ENCODE data around the gene MUC13.

MUC13 gene

GRCh38 chr3:124856677-124857076 is 77.9 kb downstream of the MUC13 start:
- Histone ChIP-seq H3K23ac (ENCODE audit: low read depth, low read length, poor library complexity) (no peak overlapping the region), H3K14ac (ENCODE audit: low read length) (no peak overlapping the region), H3K4ac (ENCODE audit: low read length) (no peak overlapping the region), H2BK12ac (ENCODE audit: low read length) (no peak overlapping the region), H3K9me3 (replicated peaks in 1 of 2; ENCODE audit: control insufficient read depth in 2 of 2, insufficient read depth in 1 of 2, low read depth in 1 of 2, low read length in 2 of 2) (no peaks in the 10 kb centered on the region), H2AK5ac (ENCODE audit: low read depth, low read length) (no peak overlapping the region), H3K4me2 (ENCODE audit: insufficient read depth, low read length, poor library complexity, severe bottlenecking) (no peak overlapping the region), H3K27me3 (ENCODE audit: control insufficient read depth in 3 of 3, insufficient read depth in 3 of 3, low read depth in 1 of 3, low read length in 3 of 3) (no peaks in the 10 kb centered on the region), H3K36me3 (replicated peaks in 1 of 2; ENCODE audit: control insufficient read depth in 2 of 2, insufficient read depth in 2 of 2, low read length in 2 of 2) (peaks cover 0 to 2% of the 10 kb centered on the region in 2 donors), H2BK5ac (ENCODE audit: low read length) (no peak overlapping the region), H2BK15ac (ENCODE audit: low read length) (no peak overlapping the region), H3K27ac (replicated peaks; ENCODE audit: low read length) (no peak overlapping the region), H3K18ac (ENCODE audit: low read length) (no peak overlapping the region), H3K4me1 (ENCODE audit: control insufficient read depth in 2 of 2, insufficient read depth in 1 of 2, low read depth in 1 of 2, low read length in 2 of 2) (peaks cover 0 to 7% of the 10 kb centered on the region in 2 donors), H2AFZ (ENCODE audit: low read length) (no peak overlapping the region), H3K9ac (ENCODE audit: low read depth, low read length, poor library complexity) (no peak overlapping the region), H4K8ac (ENCODE audit: low read depth, low read length) (no peak overlapping the region), H4K91ac (ENCODE audit: low read depth, low read length, poor library complexity) (no peak overlapping the region), H2BK120ac (ENCODE audit: low read depth, low read length) (no peak overlapping the region), H3K4me3 (ENCODE audit: low read length in 2 of 2) (no peak overlapping the region), H3K79me1 (ENCODE audit: low read depth, low read length) (no peaks in the 10 kb centered on the region)
- WGBS, 2 donors (ENCODE audit: extremely low coverage in 2 of 2, insufficient read length in 2 of 2, insufficient replicate concordance in 1 of 2), result no CpG with 5 or more reads among the region's 2 CpGs
- DNase-seq (ENCODE audit: low spot score), result no peak

Data from neuronal stem cell (in vitro differentiated cells).